ENCODE measurements around the gene KIAA1143. TPM values are rescaled to one million over a fixed set of nuclear protein-coding genes. Genes with fewer than 3 reads are reported as not detected.

The KIAA1143 gene
- total RNA-seq, 1 donor from 2014 or later = 19.5 TPM

GRCh38 chr3:44782891-44783290 lies 21.5 kb upstream of the KIAA1143 start:
- Histone ChIP-seq H2AFZ (ENCODE audit: low read depth, low read length) (no peak overlapping the region), H4K20me1 (ENCODE audit: insufficient read depth, low read length) (no peaks in the 10 kb centered on the region), H3K4me1 (ENCODE audit: insufficient read depth, low read length) (no peaks in the 10 kb centered on the region), H3K27me3 (ENCODE audit: insufficient read depth, low read length) (no peaks in the 10 kb centered on the region), H3K4me2 (ENCODE audit: low read length) (no peak overlapping the region), H3K79me2 (ENCODE audit: insufficient read depth, low read length) (no peaks in the 10 kb centered on the region), H3K9ac (ENCODE audit: low read length) (no peak overlapping the region), H3K27ac (ENCODE audit: low read depth, low read length) (no peak overlapping the region), H3K4me3 (ENCODE audit: insufficient read depth, low read depth, low read length) (no peak overlapping the region), H3K9me3 (ENCODE audit: insufficient read depth, low read depth, low read length) (no peaks in the 10 kb centered on the region), H3K36me3 (ENCODE audit: insufficient read depth, low read length) (no peaks in the 10 kb centered on the region)
- no peak overlapping the region for H3K4me3 Mint-ChIP-seq (ENCODE audit: unreplicated experiment)
- TF ChIP-seq EZH2 (IDR thresholded peaks at IDR 0.05; ENCODE audit: insufficient read depth, low read length) (no peak), CTCF (IDR thresholded peaks at IDR 0.05; ENCODE audit: insufficient read depth, low read depth, low read length) (no peak)
- H3K27me3 Mint-ChIP-seq (ENCODE audit: low read depth, unreplicated experiment) = no peaks in the 10 kb centered on the region
- DNase-seq (ENCODE audit: low read depth) = no peak
- H3K36me3 Mint-ChIP-seq (ENCODE audit: low read depth, unreplicated experiment) = peaks cover 4% of the 10 kb centered on the region
- no peak overlapping the region for H3K27ac Mint-ChIP-seq (ENCODE audit: unreplicated experiment)
- H3K4me1 Mint-ChIP-seq (ENCODE audit: low read depth, unreplicated experiment) = no peaks in the 10 kb centered on the region
- FAIRE-seq = no peak
- no peaks in the 10 kb centered on the region for H3K9me3 Mint-ChIP-seq (ENCODE audit: unreplicated experiment)

DNA sequence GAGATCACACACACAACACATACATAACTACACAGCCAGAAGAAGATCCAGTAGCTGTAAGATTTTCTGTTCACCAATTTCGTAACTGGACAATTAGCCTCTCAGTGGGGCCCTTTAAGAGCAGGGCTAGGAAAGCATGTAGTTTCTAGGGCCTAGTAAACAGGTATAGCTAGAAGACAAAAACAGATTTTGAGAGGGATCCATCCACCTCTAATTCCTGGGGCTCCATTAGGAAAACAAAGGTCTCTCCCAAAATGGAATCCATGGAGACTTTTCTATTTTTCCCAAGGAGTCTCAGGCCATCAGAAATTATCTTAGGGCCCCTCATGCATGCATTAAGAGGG lies 10.7 kb upstream of the KIAA1143 start:
- Histone ChIP-seq H3K4me1 (ENCODE audit: insufficient read depth, low read length) (no peaks in the 10 kb centered on the region), H3K36me3 (ENCODE audit: insufficient read depth, low read length) (peaks cover 4% of the 10 kb centered on the region), H3K9me3 (ENCODE audit: insufficient read depth, low read depth, low read length) (peaks cover 16% of the 10 kb centered on the region), H3K9ac (ENCODE audit: low read length) (no peak overlapping the region), H2AFZ (ENCODE audit: low read depth, low read length) (no peak overlapping the region), H4K20me1 (ENCODE audit: insufficient read depth, low read length) (no peaks in the 10 kb centered on the region), H3K27ac (ENCODE audit: low read depth, low read length) (no peak overlapping the region), H3K4me3 (ENCODE audit: insufficient read depth, low read depth, low read length) (no peak overlapping the region), H3K27me3 (ENCODE audit: insufficient read depth, low read length) (no peaks in the 10 kb centered on the region), H3K79me2 (ENCODE audit: insufficient read depth, low read length) (peaks cover 39% of the 10 kb centered on the region), H3K4me2 (ENCODE audit: low read length) (no peak overlapping the region)
- H3K27me3 Mint-ChIP-seq (ENCODE audit: low read depth, unreplicated experiment) = no peaks in the 10 kb centered on the region
- FAIRE-seq (no peak), DNase-seq (ENCODE audit: low read depth) (no peak)
- H3K4me3 Mint-ChIP-seq (ENCODE audit: unreplicated experiment) = no peak overlapping the region
- TF ChIP-seq CTCF (IDR thresholded peaks at IDR 0.05; ENCODE audit: insufficient read depth, low read depth, low read length) = no peak
- TF ChIP-seq EZH2 (IDR thresholded peaks at IDR 0.05; ENCODE audit: insufficient read depth, low read length) = no peak
- no peak overlapping the region for H3K27ac Mint-ChIP-seq (ENCODE audit: unreplicated experiment)
- H3K4me1 Mint-ChIP-seq (ENCODE audit: low read depth, unreplicated experiment) = no peaks in the 10 kb centered on the region
- H3K9me3 Mint-ChIP-seq (ENCODE audit: unreplicated experiment) = peaks cover 9% of the 10 kb centered on the region
- peaks cover 3% of the 10 kb centered on the region for H3K36me3 Mint-ChIP-seq (ENCODE audit: low read depth, unreplicated experiment)

DNA sequence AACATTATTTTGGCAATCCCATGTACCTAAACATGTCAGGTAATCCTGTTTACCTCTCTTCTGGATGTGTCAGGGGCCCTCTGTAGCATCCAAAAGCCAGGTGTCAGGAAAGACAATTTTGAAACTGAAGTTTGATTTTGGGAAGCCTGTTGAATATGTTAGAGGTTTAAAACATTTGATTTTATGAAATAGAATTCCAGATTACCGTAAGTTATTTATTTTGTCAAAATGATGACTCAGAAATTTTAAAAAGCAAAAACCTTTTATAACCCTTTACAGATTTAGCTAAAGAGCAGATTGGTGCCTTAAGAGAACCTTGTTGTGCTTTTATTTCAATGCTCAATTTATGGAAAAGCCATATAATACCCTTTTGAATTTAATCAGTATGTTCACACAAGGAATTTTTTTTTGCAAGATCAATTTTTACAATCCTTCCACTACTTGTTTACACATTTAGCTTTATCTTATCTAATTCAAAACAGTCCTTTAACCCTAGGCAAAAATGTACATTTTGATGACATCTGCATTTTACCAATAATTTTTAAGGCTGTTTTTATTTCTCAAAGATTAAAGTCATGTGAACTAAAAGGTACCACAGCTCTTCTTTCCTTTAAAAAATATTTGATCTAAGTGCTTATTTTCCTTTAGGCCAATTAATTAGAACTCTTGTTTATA lies 10.1 kb upstream of the KIAA1143 start:
- no peak overlapping the region for H3K4me3 Mint-ChIP-seq (ENCODE audit: unreplicated experiment)
- Histone ChIP-seq H3K36me3 (ENCODE audit: insufficient read depth, low read length) (peaks cover 3% of the 10 kb centered on the region), H3K27ac (ENCODE audit: low read depth, low read length) (no peak overlapping the region), H3K4me1 (ENCODE audit: insufficient read depth, low read length) (no peaks in the 10 kb centered on the region), H3K4me3 (ENCODE audit: insufficient read depth, low read depth, low read length) (no peak overlapping the region), H4K20me1 (ENCODE audit: insufficient read depth, low read length) (no peaks in the 10 kb centered on the region), H3K9me3 (ENCODE audit: insufficient read depth, low read depth, low read length) (peaks cover 16% of the 10 kb centered on the region), H3K27me3 (ENCODE audit: insufficient read depth, low read length) (no peaks in the 10 kb centered on the region), H2AFZ (ENCODE audit: low read depth, low read length) (no peak overlapping the region), H3K79me2 (ENCODE audit: insufficient read depth, low read length) (peaks cover 40% of the 10 kb centered on the region), H3K9ac (ENCODE audit: low read length) (no peak overlapping the region), H3K4me2 (ENCODE audit: low read length) (no peak overlapping the region)
- peaks cover 3% of the 10 kb centered on the region for H3K36me3 Mint-ChIP-seq (ENCODE audit: low read depth, unreplicated experiment)
- no peak overlapping the region for H3K27ac Mint-ChIP-seq (ENCODE audit: unreplicated experiment)
- H3K9me3 Mint-ChIP-seq (ENCODE audit: unreplicated experiment) = peaks cover 9% of the 10 kb centered on the region
- DNase-seq (ENCODE audit: low read depth) = no peak
- no peaks in the 10 kb centered on the region for H3K27me3 Mint-ChIP-seq (ENCODE audit: low read depth, unreplicated experiment)
- H3K4me1 Mint-ChIP-seq (ENCODE audit: low read depth, unreplicated experiment) = no peaks in the 10 kb centered on the region
- no peak for FAIRE-seq
- no peak for TF ChIP-seq CTCF (IDR thresholded peaks at IDR 0.05; ENCODE audit: insufficient read depth, low read depth, low read length)
- TF ChIP-seq EZH2 (IDR thresholded peaks at IDR 0.05; ENCODE audit: insufficient read depth, low read length) = no peak
